ENCODE measurements around the gene CLSTN2.

The CLSTN2 gene

DNA sequence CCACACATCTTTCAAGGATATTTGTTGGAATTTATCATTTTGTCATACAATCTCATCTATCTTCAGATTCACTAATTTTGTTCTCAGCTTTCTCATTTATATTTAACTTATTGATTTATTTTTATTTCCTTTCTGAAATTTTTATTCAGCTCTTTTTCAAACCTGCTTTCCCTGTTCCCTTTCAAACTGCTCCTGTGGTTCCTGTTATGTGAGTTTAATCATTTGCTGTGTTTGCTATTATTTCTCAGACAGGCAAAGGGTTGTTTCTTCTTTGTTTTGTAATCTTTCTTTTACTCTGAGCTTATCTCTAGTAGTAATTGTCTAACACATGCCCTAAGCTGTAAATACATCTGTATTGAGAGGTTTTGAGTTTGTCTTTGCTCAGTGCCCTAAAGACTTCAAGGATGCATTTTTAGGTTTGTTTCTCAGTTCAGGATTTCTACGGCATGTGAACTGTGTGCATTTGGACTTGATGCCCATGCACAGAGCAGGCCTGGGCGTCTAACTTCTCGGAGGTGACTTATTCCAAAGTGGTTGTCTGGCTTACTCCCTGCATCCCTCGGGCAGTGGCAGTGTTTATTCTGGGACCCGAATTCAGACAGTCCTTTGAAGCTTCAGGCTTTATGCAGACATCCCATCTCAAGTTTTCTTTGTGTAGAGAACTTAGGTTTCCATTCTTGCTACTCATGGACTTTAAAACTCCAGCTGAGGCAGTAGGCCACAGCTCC, 587.8 kb downstream of the CLSTN2 start:
- no peak for DNase-seq

- DNase-seq, result no peak
Observed at GRCh38 chr3:140523600-140523999, 588.6 kb downstream of the CLSTN2 start.

GRCh38 chr3:140527156-140527555, 592.2 kb downstream of the CLSTN2 start:
- no peak for DNase-seq

DNA sequence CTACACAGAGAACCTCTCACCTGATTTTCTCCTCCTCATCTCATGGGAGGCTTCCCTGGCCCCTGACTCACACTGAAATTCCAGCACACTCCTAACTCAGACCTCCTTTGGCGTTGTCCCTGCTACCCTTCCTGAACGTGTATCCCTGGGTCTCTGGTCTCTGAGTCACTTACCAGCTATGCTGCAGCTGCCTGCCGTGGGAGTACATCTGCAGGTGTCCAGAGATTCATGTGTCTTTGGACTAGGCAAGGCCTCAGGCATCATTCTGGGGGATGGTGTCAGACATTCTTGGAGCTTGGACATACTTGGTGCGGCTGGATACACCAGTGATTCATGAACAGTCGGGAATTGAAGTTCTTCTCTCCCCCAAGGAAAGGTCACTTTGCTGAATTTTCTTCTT, 594.1 kb downstream of the CLSTN2 start:
- no peak for DNase-seq

DNA sequence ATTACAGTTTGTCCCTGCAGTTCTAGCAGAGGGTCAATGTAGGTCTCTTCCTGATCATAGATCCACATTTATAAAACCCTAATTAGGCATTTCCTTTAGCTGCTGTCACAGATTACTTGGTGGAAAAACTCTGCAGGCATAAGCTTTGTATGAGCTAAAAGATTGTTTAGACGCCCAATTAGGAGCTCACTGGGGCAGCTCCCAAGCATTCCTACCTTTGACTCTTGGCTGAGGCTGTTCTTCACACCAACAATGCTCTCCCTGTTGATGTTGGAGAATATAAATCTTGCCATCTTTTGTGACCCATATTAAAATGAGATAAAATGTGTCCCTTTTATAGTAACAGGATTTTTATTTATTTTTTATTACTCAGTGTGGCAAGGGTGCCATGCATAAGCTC, 594.6 kb downstream of the CLSTN2 start:
- DNase-seq, result no peak

GRCh38 chr3:140530131-140530530, 595.1 kb downstream of the CLSTN2 start:
- no peak for DNase-seq

DNA sequence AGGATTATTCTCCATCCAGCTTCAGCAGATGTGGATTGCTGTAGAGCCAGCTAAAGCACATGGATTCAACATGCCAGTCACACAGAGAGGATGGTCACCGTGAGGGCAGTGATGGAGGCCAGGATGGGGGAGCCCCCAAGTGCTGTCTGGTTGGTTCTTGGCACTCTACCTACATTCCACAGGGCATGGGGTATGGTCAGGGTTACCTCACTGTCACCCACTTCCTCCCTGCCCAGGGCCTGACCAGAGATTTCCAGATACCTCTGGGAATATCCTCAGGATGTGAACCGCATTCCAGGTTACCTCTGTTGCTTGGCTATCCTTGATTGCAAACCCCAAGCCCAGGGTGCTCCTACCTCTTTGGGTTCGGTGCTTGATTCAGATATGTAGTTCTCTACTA, 595.6 kb downstream of the CLSTN2 start:
- no peak for DNase-seq

GRCh38 chr3:140532793-140533330, 597.9 kb downstream of the CLSTN2 start:
- DNase-seq, result no peak

DNA sequence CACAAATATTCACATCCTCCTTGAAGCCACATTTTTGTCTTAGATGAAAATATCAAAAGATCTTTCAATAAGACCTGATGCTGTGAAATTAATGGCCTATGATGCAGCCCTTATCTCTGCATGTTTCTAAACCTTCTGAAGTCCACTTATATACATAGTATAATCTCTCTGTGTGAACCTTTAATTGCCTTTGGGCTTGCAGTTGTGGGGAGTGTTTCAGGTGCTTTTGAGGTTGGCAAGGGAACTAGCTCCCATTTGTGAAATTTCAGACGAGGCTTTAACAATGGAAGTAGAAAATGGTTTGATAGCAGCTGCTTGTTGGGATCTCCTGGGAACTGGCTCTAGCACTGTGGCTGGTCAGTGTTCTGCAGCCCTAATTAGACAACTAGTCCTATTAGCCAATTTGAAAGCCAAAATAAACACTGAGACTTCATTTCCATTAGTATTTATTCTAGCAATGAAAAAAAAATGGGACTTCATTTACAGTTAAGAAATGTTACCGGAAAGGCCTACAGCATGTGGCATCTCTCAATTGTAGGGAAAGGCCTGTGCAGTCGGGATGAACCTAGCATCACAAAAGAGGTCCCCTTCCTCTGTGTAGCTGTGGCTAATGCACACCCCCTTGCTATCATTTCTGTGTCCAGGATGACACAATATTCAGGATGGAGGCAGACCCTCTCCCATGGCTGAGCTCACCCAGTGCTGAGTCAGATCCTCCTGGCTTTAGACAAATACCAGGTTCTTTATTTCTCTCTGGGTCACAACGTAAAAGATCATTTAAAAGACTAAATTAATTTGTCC, 602.1 kb downstream of the CLSTN2 start:
- DNase-seq, result no peak

DNA sequence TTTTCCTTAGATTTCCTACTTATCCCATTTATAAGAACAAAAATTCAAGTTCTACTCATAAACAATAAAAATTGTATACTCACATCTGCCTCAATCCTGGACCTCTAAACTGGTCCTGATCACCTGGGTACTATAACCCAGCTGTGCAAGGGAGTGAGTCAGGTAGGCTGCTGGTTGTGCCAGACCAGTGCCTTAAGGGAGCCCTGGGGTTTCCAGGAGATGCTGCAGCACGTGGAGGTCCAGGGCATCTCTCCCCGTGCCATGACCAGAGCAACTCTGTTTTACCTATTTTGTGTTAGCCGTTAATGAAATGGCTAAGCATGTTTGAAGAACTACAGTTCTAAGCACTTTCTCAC, 602.7 kb downstream of the CLSTN2 start:
- no peak for DNase-seq

DNA sequence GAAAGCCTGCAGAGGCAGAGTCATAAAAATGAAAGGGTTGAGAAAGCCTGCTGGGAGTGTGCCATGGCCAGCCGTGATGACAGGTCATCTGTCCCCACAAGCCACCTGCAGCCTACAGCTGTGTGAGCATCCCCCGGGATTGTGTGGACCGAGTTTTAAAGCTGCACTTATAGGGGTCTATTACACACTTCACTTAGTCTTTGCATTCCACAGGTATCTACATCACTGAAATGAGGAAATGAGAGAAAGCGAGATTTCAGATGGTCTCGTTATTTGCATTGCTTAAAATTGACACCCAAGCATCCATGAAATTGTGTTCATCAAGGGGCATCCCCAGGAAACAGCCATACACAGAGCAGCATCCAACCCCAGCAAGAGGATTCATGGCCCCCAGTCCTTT, 605.3 kb downstream of the CLSTN2 start:
- DNase-seq, result no peak

GRCh38 chr3:140541975-140542653, 607.1 kb downstream of the CLSTN2 start:
- DNase-seq, result no peak

GRCh38 chr3:140545197-140545596, 610.2 kb downstream of the CLSTN2 start:
- no peak for DNase-seq

- DNase-seq, result no peak
Observed at GRCh38 chr3:140545756-140546155, 610.8 kb downstream of the CLSTN2 start.

- DNase-seq, result no peak
Observed at GRCh38 chr3:140546649-140547048, 611.7 kb downstream of the CLSTN2 start.

DNA sequence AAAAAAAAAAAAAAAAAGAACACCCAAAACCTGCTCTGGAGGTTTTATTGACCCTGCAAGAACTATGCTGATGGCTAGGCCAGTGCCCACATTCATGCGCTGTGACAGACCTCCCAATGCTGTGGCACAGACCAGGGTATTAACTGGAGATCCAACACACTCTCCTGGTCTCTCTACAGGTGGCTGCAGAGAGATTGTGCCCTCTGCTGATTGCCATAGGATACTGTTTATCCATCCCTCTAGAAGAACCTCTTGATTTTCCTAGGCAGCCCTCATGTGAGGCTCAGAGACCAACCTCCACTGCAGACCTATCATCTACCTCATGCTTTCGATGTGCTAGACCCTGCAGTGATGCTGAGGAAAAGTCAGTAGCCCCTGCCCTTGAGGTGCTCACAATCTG, 617.4 kb downstream of the CLSTN2 start:
- DNase-seq, result no peak

DNA sequence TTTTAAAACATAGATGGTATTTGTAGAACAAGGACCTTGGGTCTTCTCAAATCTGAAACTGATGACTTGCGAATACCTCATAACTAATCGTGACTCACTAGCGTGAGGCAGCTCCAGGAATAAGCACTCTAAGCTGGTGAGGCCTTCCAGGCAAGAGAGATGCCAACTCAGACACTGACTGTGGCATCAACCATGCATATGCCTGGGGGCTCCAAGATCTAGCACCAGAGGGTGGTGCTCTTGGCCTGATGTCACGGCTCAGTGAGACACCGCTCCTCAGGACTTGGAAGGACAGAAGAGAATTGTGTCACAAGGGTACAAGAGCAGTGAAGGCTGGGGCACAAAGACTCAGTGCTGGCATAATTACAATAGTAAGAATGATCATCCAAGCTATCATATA, 617.9 kb downstream of the CLSTN2 start:
- DNase-seq, result no peak

DNA sequence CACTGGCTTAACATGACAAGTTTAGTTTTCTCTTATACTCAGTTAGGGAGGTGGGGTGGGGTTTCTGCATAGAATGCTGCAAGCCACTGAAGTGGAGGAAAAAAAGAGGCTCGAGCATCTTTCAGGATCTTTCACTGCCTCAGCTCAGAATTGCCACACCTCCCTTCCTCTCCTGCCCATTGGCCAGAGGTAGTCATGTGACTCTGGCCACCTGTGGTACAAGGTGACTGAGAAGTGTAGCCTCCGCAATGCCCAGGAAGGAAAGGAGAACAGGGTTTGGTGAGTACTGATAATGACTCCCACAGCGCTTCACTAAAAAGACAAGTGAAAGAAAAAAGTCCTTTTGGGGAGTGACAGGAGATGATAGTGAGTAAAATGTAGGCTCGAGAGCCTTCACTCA, 618.6 kb downstream of the CLSTN2 start:
- no peak for DNase-seq

GRCh38 chr3:140555666-140556065, 620.7 kb downstream of the CLSTN2 start:
- DNase-seq, result no peak

DNA sequence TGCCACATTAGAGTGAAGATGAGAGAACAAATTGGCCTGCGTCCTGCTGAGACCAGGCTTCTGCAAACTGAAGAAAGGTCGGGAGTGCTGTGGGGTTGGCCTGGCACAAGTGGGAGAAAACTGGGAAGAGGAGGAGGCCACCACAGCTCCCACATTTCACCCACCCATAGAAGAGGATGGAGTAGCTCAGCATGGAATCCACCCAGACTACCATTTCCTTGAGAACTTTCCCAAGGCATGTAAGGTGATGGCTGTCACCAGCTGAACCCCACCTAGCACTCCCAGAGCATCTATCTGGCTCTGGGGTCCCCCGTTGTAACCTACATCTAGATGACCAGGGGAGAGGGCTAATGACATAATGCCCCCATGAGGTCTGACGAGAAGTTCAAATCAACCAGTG, 622.5 kb downstream of the CLSTN2 start:
- DNase-seq, result no peak

DNA sequence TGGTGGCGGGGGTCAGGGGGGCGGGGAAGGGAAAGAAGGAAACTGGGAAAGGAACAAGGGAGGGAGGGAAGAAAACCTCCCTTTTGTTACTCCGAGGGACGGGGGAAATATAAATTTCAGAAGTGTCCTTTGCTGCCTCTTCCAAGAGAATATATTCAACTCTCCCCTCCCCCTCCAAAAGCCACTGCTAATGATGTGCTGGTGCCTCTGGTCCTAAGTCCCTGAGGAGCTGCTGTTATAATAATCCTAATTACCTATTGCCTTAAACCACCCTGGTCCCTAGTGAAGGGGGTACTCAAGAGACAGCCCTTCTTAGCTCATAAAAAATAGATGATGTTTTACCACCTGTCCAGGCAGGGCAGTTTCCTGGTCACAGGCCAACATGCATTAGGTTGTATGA, 624.6 kb downstream of the CLSTN2 start:
- DNase-seq, result no peak

DNA sequence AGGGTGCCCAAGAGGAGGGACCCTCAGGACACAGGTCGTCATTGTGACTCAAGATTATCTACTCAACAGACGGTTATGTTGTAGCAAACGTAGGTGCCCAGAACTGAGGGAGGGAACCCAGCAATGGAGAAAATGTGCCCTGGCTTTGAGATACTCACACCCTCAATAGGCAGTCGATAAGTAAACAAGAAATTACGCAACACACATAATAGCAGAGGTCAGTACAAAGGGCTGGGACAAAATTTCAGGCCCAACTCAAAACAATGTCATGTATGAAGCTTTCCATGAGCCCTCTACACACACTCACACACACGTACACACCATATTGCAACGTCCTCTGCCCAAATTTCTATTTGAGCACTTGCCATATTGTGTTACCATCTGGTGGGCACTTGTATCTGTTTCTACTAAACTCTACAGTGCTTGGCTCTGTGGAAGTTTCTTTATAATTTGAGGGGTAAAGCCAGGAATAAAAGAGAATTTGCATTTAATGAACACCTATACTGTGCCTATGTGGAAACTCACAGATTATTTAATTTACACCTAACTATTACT, 628.3 kb downstream of the CLSTN2 start:
- no peak for DNase-seq

DNA sequence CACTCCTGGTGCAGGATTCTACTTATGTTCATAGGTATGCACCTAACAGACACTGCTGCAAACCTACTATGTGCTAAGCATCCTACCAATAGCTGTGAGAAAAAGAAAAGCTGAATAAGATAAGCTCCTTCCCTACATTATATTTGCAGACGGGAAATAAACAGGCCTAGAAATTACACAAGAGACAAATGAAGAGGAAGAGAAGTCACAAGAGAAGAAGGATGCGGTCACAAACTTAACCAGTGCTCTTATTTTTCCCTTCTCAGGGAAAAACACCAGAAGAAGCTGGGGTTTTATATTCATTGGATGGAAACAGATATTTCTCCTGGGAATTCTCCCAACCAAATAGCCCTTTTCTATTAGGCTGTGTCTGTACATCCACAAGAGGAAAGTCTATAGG, 633.1 kb downstream of the CLSTN2 start:
- DNase-seq, result peak in 1 of 4 experiments; percentile 7
